PC-9 (cell line): ENCODE results near the gene CBLN2. TPM values are rescaled to one million over a fixed set of nuclear protein-coding genes. Genes with fewer than 3 reads are reported as not detected.

Experiments
- BruUV-seq: library from RNA; stranded (reverse); fragments of 400-500 nt; replicated peaks from 2 replicates; lab custom pipeline; 2021; lab: Mats Ljungman, UMichigan
- CTCF ChIA-PET: fragments of 300-600 bp; sonication (Branson Sonifier 250); formaldehyde crosslinking; loops from one replicate; lab custom pipeline; 2022; ENCODE audit warnings: antibody characterized with exemption; lab: Charles Lee
- POLR2A ChIA-PET: fragments of 300-600 bp; sonication (Branson Sonifier 250); formaldehyde crosslinking; loops from one replicate; lab custom pipeline; 2022; ENCODE audit warnings: antibody characterized with exemption; ENCODE audit not compliant: unreplicated experiment; lab: Charles Lee
- DNase-seq, 2 experiments: peaks; one replicate each; pipeline versions ENCODE4 v3.0.0 to v3.0.0-alpha.2; 2015 to 2022; ENCODE audit warnings: mixed read lengths in 1 of 2
- H2AFZ ChIP-seq: fragments of 200-600 bp; sonication (generic); 2 replicates; pipeline ENCODE4 v1.8.1; 2017; ENCODE audit warnings: antibody characterized with exemption
- H3F3A ChIP-seq: fragments of 200-600 bp; sonication (generic); 2 replicates; pipeline ENCODE4 v1.8.1; 2017; ENCODE audit warnings: antibody characterized with exemption, mild to moderate bottlenecking, low read depth; ENCODE audit not compliant: insufficient read depth
- H3K27ac ChIP-seq: fragments of 200-600 bp; sonication (generic); 2 replicates; pipeline ENCODE4 v1.6.1; 2016; ENCODE audit warnings: mixed run types
- H3K27me3 ChIP-seq: fragments of 200-600 bp; sonication (generic); 2 replicates; pipeline ENCODE4 v1.6.1; 2016; ENCODE audit warnings: low read depth, mixed run types; ENCODE audit not compliant: insufficient read depth
- H3K36me3 ChIP-seq: fragments of 200-600 bp; sonication (generic); 2 replicates; pipeline ENCODE4 v1.6.1; 2016; ENCODE audit warnings: low read depth, mixed run types
- H3K4me1 ChIP-seq: fragments of 200-600 bp; sonication (generic); replicated peaks from 2 replicates; pipeline ENCODE4 v1.6.1; 2016; ENCODE audit warnings: mixed run types; ENCODE audit not compliant: insufficient read depth
- H3K4me2 ChIP-seq: fragments of 200-600 bp; sonication (generic); 2 replicates; pipeline ENCODE4 v1.6.1; 2017; ENCODE audit warnings: mixed run types
- H3K4me3 ChIP-seq: fragments of 200-600 bp; sonication (generic); 2 replicates; pipeline ENCODE4 v1.6.1; 2016; ENCODE audit warnings: mixed run types
- H3K79me2 ChIP-seq: fragments of 200-600 bp; sonication (generic); 2 replicates; pipeline ENCODE4 v1.6.1; 2017; ENCODE audit warnings: low read depth, mixed run types
- H3K9me2 ChIP-seq: fragments of 200-600 bp; sonication (generic); 2 replicates; pipeline ENCODE4 v1.8.1; 2017; ENCODE audit warnings: mild to moderate bottlenecking; ENCODE audit not compliant: insufficient read depth
- H3K9me3 ChIP-seq: fragments of 200-600 bp; sonication (generic); 2 replicates; pipeline ENCODE4 v1.8.1; 2016; ENCODE audit warnings: low read depth; ENCODE audit not compliant: insufficient read depth
- H4K20me1 ChIP-seq: fragments of 200-600 bp; sonication (generic); 2 replicates; pipeline ENCODE4 v1.8.1; 2017; ENCODE audit not compliant: insufficient read depth
- EZH2 ChIP-seq: fragments of 200-600 bp; sonication (generic); IDR thresholded peaks from 2 replicates; pipeline ENCODE4 v1.8.0; 2017; ENCODE audit warnings: antibody characterized with exemption, low read depth
- intact Hi-C: fragments of 100-400 bp; cut with micrococcal nuclease; formaldehyde crosslinking; loops from one replicate; pipeline ENCODE4 v1.10.0; 2022; ENCODE audit not compliant: unreplicated experiment
- total RNA-seq: library from RNA; stranded (reverse); gene quantifications from 2 replicates; pipeline ENCODE4 v1.2.3, GENCODE V29; 2021
- TF ChIP-seq, protein P1 (sequence below): fragments of 200-600 bp; sonication (generic); conservative IDR thresholded peaks from 2 replicates; pipeline ENCODE4 v1.6.1; 2017; ENCODE audit warnings: mixed run types, antibody characterized with exemption, mild to moderate bottlenecking, moderate library complexity

Gene CBLN2
- total RNA-seq, 1 experiment from 2014 or later = not detected

DNA sequence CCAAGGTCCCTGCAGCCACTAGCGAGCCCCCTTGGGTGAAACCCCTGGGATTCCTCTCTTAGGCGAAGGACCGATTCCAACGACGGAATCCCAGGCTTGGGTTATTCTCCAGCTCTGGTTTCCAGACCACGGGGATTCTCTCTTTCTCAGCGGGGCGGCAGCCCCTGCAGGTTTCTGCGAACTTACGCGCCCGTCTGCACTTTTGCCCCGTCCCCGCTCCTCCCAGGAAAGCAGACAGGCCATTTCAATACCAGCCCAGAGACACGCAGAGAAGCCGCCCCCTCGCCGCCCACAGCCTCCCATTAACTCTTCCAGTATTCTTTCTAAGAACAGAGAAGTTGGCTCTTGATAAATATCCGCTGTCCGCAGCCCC is 1.2 kb downstream of the CBLN2 start:
- no TSS peak for BruUV-seq

DNA sequence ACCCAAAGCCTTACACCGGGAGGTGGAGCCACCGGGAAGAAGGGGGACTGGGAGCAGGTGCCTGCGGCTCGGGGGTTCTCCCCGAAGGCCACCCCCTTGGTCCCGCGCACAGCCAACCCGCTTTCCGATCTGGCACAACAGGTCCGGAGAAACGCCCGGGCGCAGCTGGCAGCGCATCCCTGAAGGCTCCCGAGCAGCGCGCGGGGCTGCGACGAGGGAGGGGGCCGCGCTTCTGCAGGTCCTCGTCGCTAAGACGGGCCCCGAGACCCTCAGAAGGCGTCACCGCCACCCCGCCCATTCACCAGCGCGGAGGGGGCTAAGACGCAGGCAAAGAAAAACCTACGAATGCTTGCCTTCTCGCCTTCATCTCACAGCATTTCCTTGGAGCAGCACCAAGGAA is 1.8 kb downstream of the CBLN2 start:
- TF ChIP-seq, protein P1, sequence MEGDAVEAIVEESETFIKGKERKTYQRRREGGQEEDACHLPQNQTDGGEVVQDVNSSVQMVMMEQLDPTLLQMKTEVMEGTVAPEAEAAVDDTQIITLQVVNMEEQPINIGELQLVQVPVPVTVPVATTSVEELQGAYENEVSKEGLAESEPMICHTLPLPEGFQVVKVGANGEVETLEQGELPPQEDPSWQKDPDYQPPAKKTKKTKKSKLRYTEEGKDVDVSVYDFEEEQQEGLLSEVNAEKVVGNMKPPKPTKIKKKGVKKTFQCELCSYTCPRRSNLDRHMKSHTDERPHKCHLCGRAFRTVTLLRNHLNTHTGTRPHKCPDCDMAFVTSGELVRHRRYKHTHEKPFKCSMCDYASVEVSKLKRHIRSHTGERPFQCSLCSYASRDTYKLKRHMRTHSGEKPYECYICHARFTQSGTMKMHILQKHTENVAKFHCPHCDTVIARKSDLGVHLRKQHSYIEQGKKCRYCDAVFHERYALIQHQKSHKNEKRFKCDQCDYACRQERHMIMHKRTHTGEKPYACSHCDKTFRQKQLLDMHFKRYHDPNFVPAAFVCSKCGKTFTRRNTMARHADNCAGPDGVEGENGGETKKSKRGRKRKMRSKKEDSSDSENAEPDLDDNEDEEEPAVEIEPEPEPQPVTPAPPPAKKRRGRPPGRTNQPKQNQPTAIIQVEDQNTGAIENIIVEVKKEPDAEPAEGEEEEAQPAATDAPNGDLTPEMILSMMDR = no peak
- TF ChIP-seq EZH2 = no peak
- Histone ChIP-seq H3K27me3 (no peaks in the 10 kb centered on the region), H3K9me2 (no peaks in the 10 kb centered on the region), H3K4me2 (no peak overlapping the region), H3K79me2 (no peaks in the 10 kb centered on the region), H2AFZ (no peak overlapping the region), H4K20me1 (no peaks in the 10 kb centered on the region), H3F3A (no peaks in the 10 kb centered on the region), H3K4me1 (no peaks in the 10 kb centered on the region), H3K9me3 (no peaks in the 10 kb centered on the region), H3K4me3 (no peak overlapping the region), H3K36me3 (no peaks in the 10 kb centered on the region), H3K27ac (no peak overlapping the region)
- CTCF ChIA-PET = no interaction called here
- intact Hi-C loops = loop anchor here (10.0 kb wide), 1 partner anchor 1608 kb away; no protein-coding TSS in a partner anchor
- BruUV-seq = no TSS peak
- no peak for DNase-seq
- POLR2A ChIA-PET = no interaction called here

More for the DNA sequence above, 1.2 kb downstream of the CBLN2 start:
- Histone ChIP-seq H4K20me1 (no peaks in the 10 kb centered on the region), H3K9me2 (no peaks in the 10 kb centered on the region), H3K79me2 (no peaks in the 10 kb centered on the region), H3K9me3 (no peaks in the 10 kb centered on the region), H3K27ac (no peak overlapping the region), H3K36me3 (no peaks in the 10 kb centered on the region), H3K4me2 (no peak overlapping the region), H3F3A (no peaks in the 10 kb centered on the region), H3K27me3 (no peaks in the 10 kb centered on the region), H2AFZ (no peak overlapping the region), H3K4me3 (no peak overlapping the region), H3K4me1 (no peaks in the 10 kb centered on the region)
- CTCF ChIA-PET = no interaction called here
- intact Hi-C loops = loop anchor here (10.0 kb wide), 1 partner anchor 1608 kb away; no protein-coding TSS in a partner anchor
- DNase-seq = no peak
- TF ChIP-seq, protein P1 = no peak
- TF ChIP-seq EZH2 = no peak
- POLR2A ChIA-PET = no interaction called here

DNA sequence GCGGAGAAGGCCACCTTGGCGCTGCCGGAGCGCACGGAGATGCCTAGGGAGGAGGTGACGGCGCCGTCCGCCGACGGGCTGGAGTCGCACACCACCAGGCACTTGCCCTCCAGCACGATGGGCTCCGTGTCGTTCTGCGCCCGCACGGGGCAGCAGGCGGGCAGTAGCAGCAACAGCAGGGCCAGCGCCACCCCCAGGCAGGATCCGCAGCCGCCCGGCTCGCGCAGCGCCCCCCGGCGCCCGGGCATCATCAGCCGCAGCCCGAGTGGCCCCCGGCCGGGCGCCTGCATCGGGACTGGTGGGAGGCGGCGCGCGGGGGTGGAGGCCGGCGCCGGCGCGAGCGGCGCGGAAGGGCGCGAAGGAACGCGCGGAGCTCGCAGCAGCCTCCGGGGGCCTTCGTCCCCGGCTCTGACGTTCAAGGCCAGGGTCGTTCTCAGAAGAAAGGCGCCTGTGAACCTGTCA is 2.2 kb downstream of the CBLN2 start:
- Histone ChIP-seq H2AFZ (no peak overlapping the region), H3K9me2 (no peaks in the 10 kb centered on the region), H3K79me2 (no peaks in the 10 kb centered on the region)

More for the DNA sequence above, 2.2 kb downstream of the CBLN2 start:
- no peaks in the 10 kb centered on the region for H3F3A ChIP-seq
- no peaks in the 10 kb centered on the region for H4K20me1 ChIP-seq
- ChIA-PET CTCF (no interaction called here), POLR2A (no interaction called here)
- H3K27ac ChIP-seq = no peak overlapping the region
- no peak for TF ChIP-seq EZH2
- TF ChIP-seq, protein P1 = no peak
- no peaks in the 10 kb centered on the region for H3K9me3 ChIP-seq
- no peak overlapping the region for H3K4me3 ChIP-seq
- no TSS peak for BruUV-seq
- no peak for DNase-seq
- no peaks in the 10 kb centered on the region for H3K36me3 ChIP-seq
- no peaks in the 10 kb centered on the region for H3K4me1 ChIP-seq
- H3K27me3 ChIP-seq = no peaks in the 10 kb centered on the region
- intact Hi-C loops = loop anchor here (10.0 kb wide), 1 partner anchor 1607 kb away; no protein-coding TSS in a partner anchor
- H3K4me2 ChIP-seq = no peak overlapping the region
